ENCODE data around the gene CENPQ.

- TF ChIP-seq, protein P1, sequence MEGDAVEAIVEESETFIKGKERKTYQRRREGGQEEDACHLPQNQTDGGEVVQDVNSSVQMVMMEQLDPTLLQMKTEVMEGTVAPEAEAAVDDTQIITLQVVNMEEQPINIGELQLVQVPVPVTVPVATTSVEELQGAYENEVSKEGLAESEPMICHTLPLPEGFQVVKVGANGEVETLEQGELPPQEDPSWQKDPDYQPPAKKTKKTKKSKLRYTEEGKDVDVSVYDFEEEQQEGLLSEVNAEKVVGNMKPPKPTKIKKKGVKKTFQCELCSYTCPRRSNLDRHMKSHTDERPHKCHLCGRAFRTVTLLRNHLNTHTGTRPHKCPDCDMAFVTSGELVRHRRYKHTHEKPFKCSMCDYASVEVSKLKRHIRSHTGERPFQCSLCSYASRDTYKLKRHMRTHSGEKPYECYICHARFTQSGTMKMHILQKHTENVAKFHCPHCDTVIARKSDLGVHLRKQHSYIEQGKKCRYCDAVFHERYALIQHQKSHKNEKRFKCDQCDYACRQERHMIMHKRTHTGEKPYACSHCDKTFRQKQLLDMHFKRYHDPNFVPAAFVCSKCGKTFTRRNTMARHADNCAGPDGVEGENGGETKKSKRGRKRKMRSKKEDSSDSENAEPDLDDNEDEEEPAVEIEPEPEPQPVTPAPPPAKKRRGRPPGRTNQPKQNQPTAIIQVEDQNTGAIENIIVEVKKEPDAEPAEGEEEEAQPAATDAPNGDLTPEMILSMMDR (IDR thresholded peaks at IDR 0.05) = no peak
- TF ChIP-seq POLR2A (IDR thresholded peaks at IDR 0.05) = no peak
Measured at GRCh38 chr6:49523901-49524300, 60.7 kb downstream of the CENPQ start.

Data from ovary (tissue), 3 donors.